HG03558 (cell line): ENCODE measurements around the gene LRRC27.

Experiments used
- ATAC-seq: cut with Tn5 transposase; IDR thresholded peaks from one replicate; pipeline ENCODE4 v1.9.1; 2021; ENCODE audit warnings: moderate number of reproducible peaks; ENCODE audit not compliant: unreplicated experiment; ENCODE audit errors: extremely low read depth

The LRRC27 gene

GRCh38 chr10:132300582-132300981 is 31.4 kb upstream of the LRRC27 start:
- no peak for ATAC-seq

GRCh38 chr10:132301371-132302330 is 30.3 kb upstream of the LRRC27 start:
- no peak for ATAC-seq

DNA sequence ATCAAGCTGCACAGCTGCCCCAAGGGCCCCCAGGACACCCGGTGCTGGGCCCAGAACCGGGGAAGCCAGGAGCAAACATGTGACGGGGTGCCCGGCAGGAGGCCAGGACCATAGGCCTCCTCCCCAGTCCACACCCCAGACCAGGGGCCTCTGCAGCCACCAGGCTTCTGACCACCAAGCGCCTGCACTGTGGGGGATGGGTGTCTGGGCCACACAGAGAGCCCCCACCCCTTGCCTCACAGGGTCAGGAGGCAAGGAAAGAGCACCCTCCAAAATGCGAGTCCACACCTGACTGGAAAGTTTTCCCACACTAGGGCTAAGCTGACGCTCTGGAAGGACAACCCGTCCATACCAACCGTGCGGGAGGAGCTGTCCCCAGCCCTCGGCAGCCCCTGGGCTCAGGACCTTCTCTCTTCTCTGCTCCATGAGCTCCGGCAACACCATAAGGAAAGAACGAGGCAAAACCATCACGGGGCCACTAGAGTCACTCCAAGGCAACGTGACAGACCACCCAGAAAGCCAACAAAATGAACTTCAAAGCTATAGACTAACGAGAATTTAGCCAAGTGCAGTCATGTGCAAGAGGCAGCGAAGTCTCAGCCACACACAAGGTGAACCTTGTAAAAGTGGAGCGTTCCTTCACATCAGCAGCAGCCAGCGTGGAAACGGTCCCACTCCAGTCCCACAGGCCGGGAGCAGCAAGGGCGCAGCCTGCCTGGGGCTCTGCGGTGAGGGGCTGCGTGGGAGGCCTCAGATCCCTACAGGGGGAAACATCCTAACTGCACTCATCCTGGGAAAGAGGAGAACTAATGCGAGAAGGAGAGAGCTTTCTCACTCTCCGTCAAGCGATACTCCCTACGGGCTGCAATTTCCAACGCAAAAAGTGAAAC is 29.3 kb upstream of the LRRC27 start:
- ATAC-seq: no peak

DNA sequence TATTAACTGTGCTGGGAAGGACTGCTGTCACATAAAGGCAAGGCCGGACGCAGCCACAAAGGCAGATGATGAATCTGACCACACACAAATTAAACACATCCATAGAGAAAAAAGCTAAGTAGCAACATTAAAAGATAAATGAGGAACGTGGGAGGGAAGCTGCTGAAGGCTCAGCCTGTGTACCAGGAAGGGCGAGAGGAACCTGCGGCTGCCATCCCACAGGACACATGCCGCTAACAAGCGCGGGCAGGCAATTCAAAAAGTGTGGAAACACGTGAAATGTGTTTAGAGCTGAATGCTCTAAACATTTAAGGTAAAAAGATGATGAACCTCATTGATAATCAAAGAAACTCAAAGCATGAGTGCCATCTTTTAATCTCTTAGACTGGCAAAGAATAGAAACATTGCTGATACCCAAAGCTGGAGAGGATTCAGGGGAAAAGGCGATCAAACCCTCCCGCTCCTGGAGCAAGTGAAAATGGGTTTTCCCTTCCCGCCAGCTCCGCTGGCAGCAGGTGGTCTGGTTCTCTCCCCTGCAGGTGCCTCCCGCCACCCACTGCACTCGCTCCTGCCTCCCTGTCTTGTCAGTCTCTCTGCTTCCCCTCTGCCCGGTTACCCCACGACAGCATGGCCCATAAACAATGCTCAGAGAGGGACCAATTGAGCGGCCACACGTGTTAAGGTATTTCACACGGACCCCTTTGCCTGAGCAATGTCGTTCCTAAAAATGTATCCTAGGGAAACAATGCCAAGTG is 28.5 kb upstream of the LRRC27 start:
- ATAC-seq: no peak

GRCh38 chr10:132304756-132305509 is 27.1 kb upstream of the LRRC27 start:
- ATAC-seq: no peak

DNA sequence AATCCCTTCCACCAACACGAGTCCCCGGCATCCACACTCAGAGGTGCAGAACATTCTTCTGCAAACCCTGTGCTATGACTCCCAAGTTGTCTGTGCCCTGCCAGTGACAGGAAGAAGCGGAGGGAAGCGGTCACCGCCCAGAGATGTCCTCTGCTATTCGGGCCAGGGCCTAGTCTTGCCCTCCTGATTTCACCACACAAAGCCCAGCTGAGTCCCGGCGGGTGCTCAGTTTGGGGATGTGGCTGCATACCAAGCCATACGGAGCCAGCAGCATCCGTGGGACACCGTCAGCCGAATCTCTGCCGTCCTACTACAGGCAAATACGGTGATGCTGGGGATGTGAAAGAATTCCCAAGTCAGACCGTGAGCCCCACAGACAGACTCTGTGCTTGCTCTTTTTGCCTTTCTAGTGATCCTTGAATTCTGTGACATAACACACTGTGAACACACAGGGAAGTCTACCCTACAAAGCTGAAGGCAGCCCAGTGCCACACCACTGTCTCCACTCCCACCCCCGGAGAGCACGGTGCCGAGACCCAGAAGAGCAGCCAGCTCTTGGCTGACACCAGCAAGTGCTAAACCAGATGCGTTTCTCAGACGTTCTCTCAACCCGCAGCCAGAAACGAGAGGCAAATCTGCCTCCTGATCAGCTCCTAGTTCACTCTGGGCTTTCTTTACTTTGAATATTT is 26.2 kb upstream of the LRRC27 start:
- no peak for ATAC-seq

DNA sequence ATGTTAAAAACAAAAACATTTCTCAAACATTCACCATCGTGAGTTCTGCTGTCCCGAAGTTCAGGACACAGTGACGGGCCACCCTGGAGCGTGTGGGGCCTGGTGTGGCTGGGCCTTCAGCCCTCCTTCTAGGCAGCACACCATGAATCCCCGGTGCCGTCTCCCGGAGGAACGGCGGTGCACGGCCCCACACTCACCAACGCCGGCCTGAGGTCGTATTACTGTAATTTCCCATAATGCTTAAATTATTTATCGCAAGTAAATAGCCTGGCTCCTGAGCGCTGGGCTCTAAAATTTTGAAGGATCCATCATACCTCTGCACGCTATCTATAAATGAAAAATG is 25.7 kb upstream of the LRRC27 start:
- ATAC-seq: no peak

DNA sequence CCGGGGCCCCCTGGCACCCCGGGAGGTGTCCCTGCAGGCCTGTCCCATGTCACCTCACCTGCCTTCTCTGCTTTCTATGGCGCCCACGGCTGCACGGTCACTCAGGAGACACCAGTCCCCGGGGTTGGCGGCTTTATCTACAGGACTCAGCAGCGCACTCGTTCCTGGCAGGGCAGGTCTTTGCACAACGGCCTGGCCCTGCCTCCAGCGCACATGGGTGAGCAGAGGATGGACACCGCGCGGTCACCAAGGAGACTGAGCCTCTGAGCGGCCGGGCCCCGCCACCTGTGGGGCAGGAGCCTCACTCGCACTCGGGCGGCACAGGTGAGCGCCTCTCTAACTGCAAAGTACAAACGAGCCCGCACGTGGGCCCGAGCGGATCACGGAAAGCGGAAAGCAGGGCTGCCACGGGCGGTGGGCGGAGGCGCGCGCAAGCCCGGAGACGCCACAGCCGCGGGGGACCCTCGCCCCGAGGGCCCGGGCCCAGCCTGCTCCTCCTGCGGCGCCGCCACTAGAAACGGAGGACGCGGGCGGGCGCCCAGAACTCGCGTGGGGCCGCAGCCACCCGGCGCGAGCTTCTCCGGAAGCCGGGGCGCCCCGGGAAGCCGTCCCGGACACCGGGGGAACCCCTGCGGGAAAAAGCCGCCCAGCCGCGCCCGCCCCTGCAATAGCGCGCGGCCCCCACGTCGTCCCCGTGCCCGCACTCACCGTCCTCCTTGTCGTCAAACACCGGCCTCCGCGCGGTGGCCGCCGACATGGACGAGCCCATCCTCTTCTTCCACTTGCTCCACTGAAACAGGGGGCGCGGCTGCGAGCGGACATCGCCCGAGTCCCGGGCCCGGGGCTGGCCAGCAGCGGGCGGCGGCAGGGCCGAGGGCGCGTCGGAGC is 24.9 kb upstream of the LRRC27 start:
- ATAC-seq: peak; percentile 9

- ATAC-seq: peak; percentile 36
These were observed 24.0 kb upstream of the LRRC27 start, which contains the start of gene STK32C for GRCh38 chr10:132307823-132308586. Gene STK32C (minus strand): TSS chr10:132307950. CDS start chr10:132307833, 117 bp downstream.

DNA sequence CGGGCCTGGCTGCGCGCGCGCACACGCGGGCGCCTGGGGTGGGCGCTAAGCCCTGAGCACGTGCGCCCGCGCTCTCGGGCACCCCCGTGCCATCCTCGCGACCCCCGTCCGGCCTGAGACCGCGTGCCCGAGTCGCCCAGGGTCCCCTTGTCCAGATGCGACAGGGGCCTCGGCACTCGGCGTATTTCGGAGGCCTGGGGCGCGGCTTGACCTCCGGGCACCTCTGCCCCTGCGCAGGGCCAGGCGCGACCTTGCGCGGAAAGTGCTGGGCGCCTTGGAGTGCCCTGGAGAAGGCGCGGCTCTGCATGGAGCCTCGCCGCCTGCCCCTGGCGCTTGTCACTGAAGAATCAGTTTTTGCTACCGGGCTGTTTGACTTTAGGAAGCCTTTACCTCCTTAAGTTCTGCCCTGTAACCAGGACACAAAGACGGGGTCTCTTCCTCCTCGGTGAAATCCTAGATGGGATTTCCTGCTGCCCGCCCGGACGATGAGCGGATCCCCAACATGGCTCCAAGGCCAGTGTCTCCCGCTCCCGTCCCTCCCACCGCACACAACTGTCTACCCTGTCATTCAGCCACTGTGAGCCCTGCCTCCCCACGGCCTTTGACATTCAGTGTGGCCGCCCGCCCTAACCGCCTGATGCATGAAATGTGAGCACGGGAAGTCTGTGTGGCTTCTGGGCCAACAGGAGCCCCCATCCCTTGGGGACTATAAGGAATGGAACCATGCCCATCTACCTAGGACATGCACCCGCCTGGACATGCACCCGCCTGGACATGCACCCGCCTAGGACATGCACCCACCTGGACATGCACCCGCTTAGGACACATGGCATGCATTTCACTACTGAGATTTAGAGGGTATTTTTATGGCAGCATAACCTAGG is 23.2 kb upstream of the LRRC27 start:
- ATAC-seq: no peak

- no peak for ATAC-seq
These were observed 22.5 kb upstream of the LRRC27 start for GRCh38 chr10:132309471-132309865.

DNA sequence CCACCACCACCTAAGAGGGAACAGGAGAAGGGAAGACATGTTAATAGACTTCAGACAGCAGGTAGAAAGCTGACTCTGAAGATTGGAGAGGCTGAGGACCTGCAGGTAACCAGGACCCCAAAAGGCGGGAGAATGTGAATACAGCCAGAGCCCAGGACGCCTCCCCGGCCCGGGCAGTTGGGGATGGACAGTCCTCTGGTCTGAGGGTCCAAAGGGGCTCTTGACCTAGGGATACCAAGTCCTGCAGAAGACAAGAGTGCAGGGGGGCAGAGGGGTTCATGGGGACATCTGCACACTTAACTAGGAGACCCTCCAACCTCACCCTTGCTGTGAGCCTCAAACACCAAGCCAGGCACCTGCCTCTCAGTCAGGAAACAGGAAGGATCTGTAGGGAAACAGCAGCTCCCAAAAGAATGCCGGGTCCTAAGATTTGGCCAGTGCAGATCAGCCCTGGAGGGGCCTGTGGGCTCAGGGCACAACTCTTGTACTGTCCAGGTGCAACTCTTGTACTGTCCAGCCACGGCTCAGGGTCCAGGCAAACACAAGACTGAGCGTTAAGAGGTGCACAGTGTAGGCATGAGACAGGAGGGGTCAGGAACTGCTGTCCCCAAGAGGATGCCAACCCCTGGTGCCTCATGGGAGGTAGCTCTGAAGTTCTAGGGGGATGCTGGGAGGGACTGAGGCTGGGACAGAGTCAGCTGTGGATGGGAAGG is 22.0 kb upstream of the LRRC27 start:
- ATAC-seq: no peak

DNA sequence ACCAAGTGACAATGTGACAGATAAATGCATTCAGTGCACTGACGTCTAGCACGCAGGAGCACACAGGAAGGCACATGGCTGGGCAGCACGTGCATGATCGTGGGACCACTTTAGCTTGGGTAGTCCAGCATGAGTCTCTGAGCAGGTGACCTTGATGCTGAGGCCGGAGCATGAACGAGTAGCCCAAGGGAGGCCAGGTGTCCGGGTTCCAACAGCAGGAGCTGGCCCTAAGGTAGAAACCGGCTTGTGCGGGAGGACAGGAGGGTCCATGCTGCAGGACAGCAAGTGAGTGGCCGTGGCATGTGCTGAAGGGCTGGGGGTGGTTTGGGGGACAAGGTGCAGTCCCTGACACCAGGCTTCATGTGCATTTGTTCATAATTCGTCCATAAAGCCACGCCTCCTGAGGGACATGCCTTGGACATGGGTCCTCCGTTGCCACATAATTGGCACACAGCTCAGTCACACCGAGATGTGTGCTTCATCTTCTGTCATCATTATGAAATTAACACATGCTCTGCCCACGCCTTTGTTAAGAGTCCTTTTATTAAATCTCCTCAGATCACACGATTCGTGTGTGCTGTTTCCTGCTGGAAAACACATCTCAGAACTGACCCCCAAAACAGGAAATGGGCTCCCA is 21.2 kb upstream of the LRRC27 start:
- ATAC-seq: no peak

GRCh38 chr10:132311338-132311939 is 20.6 kb upstream of the LRRC27 start:
- no peak for ATAC-seq

- no peak for ATAC-seq
These were observed 18.7 kb upstream of the LRRC27 start for GRCh38 chr10:132313305-132313704.
